ENCODE results near the gene GALNT16.
A peak's percentile ranks its signal among the peaks of the same experiment; 100 is the strongest.

Gene GALNT16

DNA sequence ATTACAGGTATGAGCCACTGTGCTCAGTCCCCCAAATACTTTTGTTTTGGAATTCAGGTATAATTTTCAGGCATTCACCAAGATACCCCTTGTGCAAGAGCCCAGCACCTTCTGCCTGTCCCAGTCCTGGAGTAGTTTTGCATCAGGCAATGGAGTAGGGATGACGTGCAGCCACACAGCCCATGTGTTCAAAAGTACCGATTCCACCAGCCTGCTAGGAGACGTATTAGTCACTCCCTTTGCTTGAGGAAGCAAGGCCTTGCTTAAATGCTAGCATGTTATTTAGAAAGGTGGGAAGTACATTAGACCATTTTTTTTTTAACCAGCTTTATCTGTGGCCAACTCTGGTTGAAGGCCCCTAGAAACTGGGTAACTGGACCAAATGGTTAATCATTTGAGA is 15.0 kb upstream of the GALNT16 start:
- no peak for TF ChIP-seq CTCF (IDR thresholded peaks at IDR 0.05)

DNA sequence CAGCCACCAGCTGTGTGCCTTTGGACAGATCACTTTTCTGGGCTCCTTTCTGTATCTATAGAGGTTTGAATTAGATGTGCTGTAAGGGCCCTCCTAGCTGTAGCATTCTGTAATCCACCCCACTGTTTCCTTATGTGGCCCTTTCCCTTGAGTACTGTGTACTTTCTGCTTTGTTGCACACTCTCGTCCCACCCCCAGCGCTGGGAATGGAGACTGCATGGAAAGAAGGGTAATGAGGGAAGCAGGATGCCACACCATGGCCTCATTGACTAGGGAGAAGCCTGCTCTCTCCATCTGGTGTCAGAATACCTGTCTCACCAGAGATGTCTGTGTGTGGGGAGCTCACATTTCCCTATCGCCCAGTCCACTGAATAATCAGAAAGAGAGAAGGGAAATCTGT is 13.6 kb upstream of the GALNT16 start:
- no peak for TF ChIP-seq CTCF (IDR thresholded peaks at IDR 0.05)

DNA sequence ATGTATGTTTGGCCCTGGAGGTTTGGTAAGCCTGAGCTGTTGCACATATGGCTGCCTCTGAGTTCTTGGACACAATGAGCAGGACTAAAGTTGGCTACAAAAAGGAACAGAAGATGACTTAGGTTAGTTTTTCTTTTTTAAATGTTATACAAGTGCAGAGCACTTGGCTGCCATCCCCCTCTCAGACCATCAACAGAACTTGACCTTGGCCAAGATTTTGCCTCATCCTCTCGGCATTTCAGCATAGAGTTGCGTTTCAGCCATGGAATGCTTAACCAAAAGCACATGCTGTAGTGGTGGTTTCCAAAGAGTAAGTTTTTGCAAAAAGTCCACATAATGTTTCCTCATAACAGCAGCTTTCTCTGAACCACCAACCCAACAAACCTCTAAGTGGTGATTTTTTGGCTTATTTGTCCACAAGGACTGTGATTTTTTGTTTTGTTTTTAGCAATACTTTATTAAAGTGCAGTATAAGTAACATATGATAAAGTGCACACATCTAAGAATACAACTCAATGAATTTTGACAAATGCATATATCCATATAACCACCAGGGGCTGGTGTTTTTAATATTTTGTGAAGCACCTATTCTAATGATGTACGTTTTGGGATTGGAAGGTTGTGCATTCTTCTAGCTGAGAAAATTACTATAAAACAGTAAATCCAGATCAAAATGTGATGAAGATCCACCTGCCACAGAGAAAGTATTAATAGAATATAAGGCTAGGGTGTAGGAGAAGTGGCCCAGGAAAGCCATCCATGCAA is 12.1 kb upstream of the GALNT16 start:
- peak; percentile 41 for TF ChIP-seq CTCF (IDR thresholded peaks at IDR 0.05)

DNA sequence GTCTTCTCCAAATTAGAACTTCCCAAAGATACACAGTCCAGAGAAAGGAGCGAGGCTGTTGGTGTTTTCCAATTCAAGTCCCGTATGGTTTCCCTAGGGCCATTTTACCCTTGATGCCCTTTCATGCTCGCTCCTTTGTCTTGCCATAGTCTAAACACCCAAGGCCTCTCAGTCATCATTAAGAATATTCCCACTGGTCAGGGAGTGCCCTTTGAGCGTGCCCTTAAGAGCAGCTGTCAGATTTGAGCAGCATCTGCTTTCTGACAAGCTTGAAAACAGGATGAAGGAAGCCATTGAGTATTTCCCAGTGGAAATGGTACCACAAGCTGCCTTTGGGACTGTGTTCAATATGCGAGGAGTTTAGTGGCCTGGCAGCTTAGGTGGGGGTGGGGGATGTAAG is 10.4 kb upstream of the GALNT16 start:
- TF ChIP-seq CTCF (IDR thresholded peaks at IDR 0.05): no peak

DNA sequence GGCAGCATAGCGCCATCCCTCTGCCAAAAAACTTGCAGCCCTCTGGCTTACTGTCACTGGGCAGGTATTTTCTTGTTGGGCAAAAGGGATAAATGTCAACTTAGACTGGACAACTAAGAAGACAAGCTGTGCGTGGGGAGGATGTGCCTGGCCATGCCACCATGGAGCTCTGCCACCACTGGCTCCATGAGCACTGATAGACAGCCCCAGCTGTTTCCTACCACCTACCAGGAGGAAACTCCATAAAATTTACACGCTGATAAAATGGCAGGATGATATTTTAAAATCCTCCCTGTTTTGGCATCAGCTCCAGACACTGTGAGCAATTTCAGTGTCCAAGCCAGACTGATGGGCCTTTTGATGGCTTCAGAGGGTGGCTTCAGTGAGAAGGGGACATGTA is 7.1 kb upstream of the GALNT16 start:
- TF ChIP-seq CTCF (IDR thresholded peaks at IDR 0.05): no peak

GRCh38 chr14:69259168-69259526 is 811 bp upstream of the GALNT16 start:
- TF ChIP-seq CTCF (IDR thresholded peaks at IDR 0.05): no peak

GRCh38 chr14:69260190-69260860 is 367 bp downstream of the GALNT16 start:
- no peak for TF ChIP-seq CTCF (IDR thresholded peaks at IDR 0.05)
